ENCODE results near the gene NTN3.

GRCh38 chr16:2471653-2472487 is 773 bp downstream of the NTN3 start:
- no peak for TF ChIP-seq GATA2 (IDR thresholded peaks at IDR 0.05; ENCODE audit: low read depth, low read length)
- TF ChIP-seq GATA3 (IDR thresholded peaks at IDR 0.05; ENCODE audit: low read depth, low read length) = no peak

Measured in SH-SY5Y (cell line).